ENCODE measurements around the gene NUDT22. TPM values are rescaled to one million over a fixed set of nuclear protein-coding genes. Genes with fewer than 3 reads are reported as not detected.

The NUDT22 gene
- total RNA-seq, 4 donors from 2014 or later: 19.2 to 77.6 (median 41.8) TPM

GRCh38 chr11:64266339-64266738 lies 40.3 kb downstream of the NUDT22 start:
- no peak for TF ChIP-seq CTCF (IDR thresholded peaks at IDR 0.05; ENCODE audit: low read depth)

GRCh38 chr11:64267207-64267945 lies 41.3 kb downstream of the NUDT22 start:
- TF ChIP-seq CTCF (IDR thresholded peaks at IDR 0.05; ENCODE audit: low read depth): no peak

- TF ChIP-seq CTCF (IDR thresholded peaks at IDR 0.05; ENCODE audit: low read depth): no peak
Observed at GRCh38 chr11:64268025-64268892, 42.2 kb downstream of the NUDT22 start.

- no peak for TF ChIP-seq CTCF (IDR thresholded peaks at IDR 0.05; ENCODE audit: low read depth)
Observed at GRCh38 chr11:64268893-64269539, 42.9 kb downstream of the NUDT22 start.

GRCh38 chr11:64269540-64270220 lies 43.6 kb downstream of the NUDT22 start:
- TF ChIP-seq CTCF (IDR thresholded peaks at IDR 0.05; ENCODE audit: low read depth): no peak

- TF ChIP-seq CTCF (IDR thresholded peaks at IDR 0.05; ENCODE audit: low read depth): no peak
Observed at GRCh38 chr11:64275031-64275800, 49.1 kb downstream of the NUDT22 start.
